ENCODE results near the gene RAB10. TPM values are rescaled to one million over a fixed set of nuclear protein-coding genes. Genes with fewer than 3 reads are reported as not detected.

RAB10 gene
- total and polyA plus RNA-seq, 2 of the 4 experiments (the other 2 are of a cell fraction), result 30.1 to 77.1 TPM

- no peak for DNase-seq
Measured at GRCh38 chr2:26017464-26018183, 16.3 kb upstream of the RAB10 start.

More at GRCh38 chr2:26017464-26018183, 16.3 kb upstream of the RAB10 start:
- WGBS, 2 experiments (ENCODE audit: extremely low coverage in 2 of 2, insufficient read length in 1 of 2), result 100% methylated on average over 1 of the region's 5 CpGs; no CpG with 5 or more reads in 1 of the 2 experiments
- 0 out of 2 replicates have a peak overlapping the region, but pooled peaks have one; percentile 5 for H3K14ac ChIP-seq (replicated peaks; ENCODE audit: low read depth, low read length)
- no peak overlapping the region; the same call in 1 of the 2 replicates for H3K18ac ChIP-seq (ENCODE audit: low read depth, low read length)
- no peak; the same call in 1 of the 2 replicates for ATAC-seq (ENCODE audit: low read depth)
- H4K20me1 ChIP-seq (ENCODE audit: insufficient read depth, low read length), result peaks cover 2% of the 10 kb centered on the region
- H3K4me3 ChIP-seq (ENCODE audit: insufficient read depth, low read depth, low read length), result no peak overlapping the region
- CTCF ChIA-PET, result interaction anchor here (0.8 kb wide), 1 partner anchor 678 kb away, joined by 4 read pairs; no protein-coding TSS in a partner anchor
- BruUV-seq (replicated peaks), result no TSS peak
- H3K56ac ChIP-seq (ENCODE audit: extremely low read depth, insufficient read depth, low read length), result no peak overlapping the region
- H3K23ac ChIP-seq (ENCODE audit: low read depth, low read length), result peak overlapping the region; percentile 11
- H2AK9ac ChIP-seq (replicated peaks; ENCODE audit: low read depth, low read length, poor library complexity), result peak overlapping the region; percentile 57
- no peaks in the 10 kb centered on the region for H3K36me3 ChIP-seq (ENCODE audit: control insufficient read depth, insufficient read depth, low read length)
- peaks cover 12% of the 10 kb centered on the region for H3K9me1 ChIP-seq (ENCODE audit: insufficient read depth, low read length)
- H3K9ac ChIP-seq (ENCODE audit: low read depth, low read length), result no peak overlapping the region
- peaks cover 2% of the 10 kb centered on the region; the same call in 1 of the 2 replicates for H3K27me3 ChIP-seq (ENCODE audit: control insufficient read depth, insufficient read depth, low read length)
- peak overlapping the region; percentile 65; the same call in 1 of the 3 replicates for H2BK15ac ChIP-seq (ENCODE audit: low read depth, low read length)
- POLR2A ChIA-PET (ENCODE audit: unreplicated experiment), result no interaction called here
- H2BK5ac ChIP-seq (ENCODE audit: low read depth, low read length, poor library complexity, severe bottlenecking), result no peak overlapping the region
- peak overlapping the region in 1 of 2 experiments; percentile 4; a peak in 1 of 4 replicates for H4K8ac ChIP-seq (ENCODE audit: low read depth in 2 of 2, low read length in 2 of 2)
- dilution Hi-C loops (cut with HindIII; ENCODE audit: low sequenced_read_pairs, unreplicated experiment), result no loop called here
- H2AFZ ChIP-seq (replicated peaks; ENCODE audit: low read length, poor library complexity), result peak overlapping the region; percentile 45
- peak overlapping the region; percentile 53; the same call in 1 of the 2 replicates for H2BK20ac ChIP-seq (ENCODE audit: low read depth, low read length)
- H2BK120ac ChIP-seq (ENCODE audit: low read depth, low read length), result peak overlapping the region; percentile 4; the same call in 1 of the 2 replicates
- H3K4ac ChIP-seq (ENCODE audit: low read depth, low read length), result peak overlapping the region; percentile 34
- no peak overlapping the region for H4K5ac ChIP-seq (ENCODE audit: low read depth, low read length)
- in situ Hi-C loops (cut with MboI; ENCODE audit: low sequenced_read_pairs), result no loop called here
- H3K27ac ChIP-seq (ENCODE audit: insufficient read depth, low read length), result peak overlapping the region; percentile 11; the same call in 1 of the 2 replicates
- no peak overlapping the region for H3K4me2 ChIP-seq (ENCODE audit: low read depth, low read length)
- H3K9me3 ChIP-seq (ENCODE audit: control insufficient read depth, insufficient read depth, low read length), result no peaks in the 10 kb centered on the region
- H4K91ac ChIP-seq (ENCODE audit: insufficient read depth, low read depth, low read length), result no peak overlapping the region
- no peaks in the 10 kb centered on the region for H3K79me1 ChIP-seq (ENCODE audit: low read depth in 1 of 2, low read length in 2 of 2)
- peaks cover 5% of the 10 kb centered on the region for H3K4me1 ChIP-seq (ENCODE audit: control insufficient read depth, insufficient read depth, low read length)
- TF ChIP-seq CEBPB (IDR thresholded peaks at IDR 0.05; ENCODE audit: low read depth, low read length), result no peak
- no peak for TF ChIP-seq MAZ (IDR thresholded peaks at IDR 0.05; ENCODE audit: borderline replicate concordance, low read depth, low read length)
- TF ChIP-seq MXI1 (IDR thresholded peaks at IDR 0.05; ENCODE audit: borderline replicate concordance, low read depth, low read length), result no peak
- TF ChIP-seq RCOR1 (IDR thresholded peaks at IDR 0.05; ENCODE audit: insufficient replicate concordance, low read length), result no peak
- TF ChIP-seq FOS (IDR thresholded peaks at IDR 0.05; ENCODE audit: low read depth, low read length), result no peak
- TF ChIP-seq RAD21 (IDR thresholded peaks at IDR 0.05; ENCODE audit: low read length), result no peak
- no peak for TF ChIP-seq BHLHE40 (IDR thresholded peaks at IDR 0.05; ENCODE audit: low read depth, low read length)
- TF ChIP-seq SMC3 (IDR thresholded peaks at IDR 0.05; ENCODE audit: low read depth, low read length), result no peak
- H2AK5ac ChIP-seq (ENCODE audit: low read depth, low read length), result peak overlapping the region; percentile 17; the same call in 1 of the 2 replicates
- intact Hi-C loops (cut with micrococcal nuclease), result no loop called here
